D721Med (cell line): ENCODE data around the gene ZNF513.
"Not testable (repeated sequence)": the region's sequence is repeated elsewhere in the genome, so short reads cannot be mapped to it uniquely, and the experiment has no call there.

Source experiments
- DNase-seq: peaks from one replicate; pipeline ENCODE4 v3.0.0; 2011; ENCODE audit warnings: low spot score; ENCODE audit not compliant: insufficient read length
- FAIRE-seq: peaks from 2 replicates; lab custom pipeline; 2011; peaks lifted over from hg19 to GRCh38; lab: Jason Lieb, UNC
- TF ChIP-seq, protein P1 (sequence below): IDR thresholded peaks from 2 replicates; pipeline ENCODE4 v1.5.1; 2012; ENCODE audit warnings: mild to moderate bottlenecking, control low read depth; ENCODE audit not compliant: insufficient read depth; ENCODE audit errors: missing control alignments

The ZNF513 gene

GRCh38 chr2:27353762-27354596, 26.6 kb downstream of the ZNF513 start:
- TF ChIP-seq, protein P1, sequence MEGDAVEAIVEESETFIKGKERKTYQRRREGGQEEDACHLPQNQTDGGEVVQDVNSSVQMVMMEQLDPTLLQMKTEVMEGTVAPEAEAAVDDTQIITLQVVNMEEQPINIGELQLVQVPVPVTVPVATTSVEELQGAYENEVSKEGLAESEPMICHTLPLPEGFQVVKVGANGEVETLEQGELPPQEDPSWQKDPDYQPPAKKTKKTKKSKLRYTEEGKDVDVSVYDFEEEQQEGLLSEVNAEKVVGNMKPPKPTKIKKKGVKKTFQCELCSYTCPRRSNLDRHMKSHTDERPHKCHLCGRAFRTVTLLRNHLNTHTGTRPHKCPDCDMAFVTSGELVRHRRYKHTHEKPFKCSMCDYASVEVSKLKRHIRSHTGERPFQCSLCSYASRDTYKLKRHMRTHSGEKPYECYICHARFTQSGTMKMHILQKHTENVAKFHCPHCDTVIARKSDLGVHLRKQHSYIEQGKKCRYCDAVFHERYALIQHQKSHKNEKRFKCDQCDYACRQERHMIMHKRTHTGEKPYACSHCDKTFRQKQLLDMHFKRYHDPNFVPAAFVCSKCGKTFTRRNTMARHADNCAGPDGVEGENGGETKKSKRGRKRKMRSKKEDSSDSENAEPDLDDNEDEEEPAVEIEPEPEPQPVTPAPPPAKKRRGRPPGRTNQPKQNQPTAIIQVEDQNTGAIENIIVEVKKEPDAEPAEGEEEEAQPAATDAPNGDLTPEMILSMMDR = no peak
- FAIRE-seq (no peak), DNase-seq (no peak)

- FAIRE-seq, DNase-seq: not testable (repeated sequence)
Observed at GRCh38 chr2:27353386-27353761, 27.2 kb downstream of the ZNF513 start.

GRCh38 chr2:27351802-27352598, 28.5 kb downstream of the ZNF513 start:
- FAIRE-seq (no peak), DNase-seq (no peak)
- TF ChIP-seq, protein P1 = no peak

- TF ChIP-seq, protein P1 = no peak
- FAIRE-seq (no peak), DNase-seq (no peak)
Observed at GRCh38 chr2:27350106-27350693, 30.3 kb downstream of the ZNF513 start.

DNA sequence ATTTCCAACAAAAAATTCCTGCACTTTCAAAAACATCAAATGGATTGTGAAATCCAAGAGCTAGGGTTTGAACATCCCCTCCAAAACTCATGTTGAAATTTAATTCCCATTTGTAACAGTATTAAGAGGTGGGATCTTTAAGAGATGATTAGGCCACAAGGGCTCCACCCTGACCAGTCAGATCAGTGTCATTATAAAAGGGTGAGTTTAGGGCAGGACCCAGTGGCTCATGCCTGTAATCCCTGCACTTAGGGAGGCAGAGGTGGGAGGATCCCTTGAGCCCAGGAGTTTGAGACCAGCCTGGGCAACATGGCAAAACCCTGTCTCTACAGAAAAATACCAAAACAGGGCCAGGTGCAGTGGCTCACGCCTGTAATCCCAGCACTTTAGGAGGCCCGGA, 32.9 kb downstream of the ZNF513 start:
- no peak for FAIRE-seq
- TF ChIP-seq, protein P1 = no peak
- no peak for DNase-seq

DNA sequence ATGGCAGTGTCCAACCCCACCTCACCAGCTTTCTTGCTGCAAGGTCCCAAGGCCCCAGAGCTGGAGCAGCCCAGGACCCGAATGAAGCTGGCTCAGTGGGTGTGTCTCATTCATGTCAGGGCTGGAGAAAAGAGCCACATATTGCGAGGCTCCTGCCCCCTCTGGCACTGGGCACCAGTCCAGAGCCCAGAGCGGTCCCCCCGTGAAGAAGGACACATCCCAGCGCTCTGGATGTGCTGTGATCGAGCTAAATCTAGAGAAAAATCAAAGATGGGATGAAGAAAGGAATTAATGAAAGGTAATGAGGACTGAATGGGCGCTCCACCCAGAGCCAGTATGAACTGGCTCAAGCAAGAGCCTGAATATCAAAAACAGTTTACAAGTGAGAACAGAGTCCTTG, 44.4 kb downstream of the ZNF513 start:
- DNase-seq = no peak
- TF ChIP-seq, protein P1 = no peak
- FAIRE-seq = no peak

DNA sequence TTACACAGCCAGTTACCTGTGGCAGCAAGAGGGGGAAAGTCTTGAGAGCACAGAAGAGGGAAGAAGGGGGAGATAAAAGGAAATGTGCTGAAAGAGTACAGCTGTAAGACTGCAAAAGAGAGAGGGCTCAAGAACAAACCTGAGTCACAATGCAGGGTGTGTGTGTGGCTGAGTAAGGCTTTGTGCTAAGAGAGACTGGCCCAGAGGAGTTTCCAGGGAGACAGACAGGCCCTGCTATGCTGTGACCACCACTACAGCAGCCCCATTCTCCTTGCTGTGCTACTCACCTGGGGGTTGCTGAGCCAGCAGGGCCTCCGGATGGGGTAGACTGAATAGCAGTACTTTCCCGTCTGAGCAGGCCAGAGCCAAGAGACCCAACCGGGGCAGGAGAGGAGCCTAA, 45.2 kb downstream of the ZNF513 start:
- DNase-seq = no peak
- TF ChIP-seq, protein P1 = no peak
- FAIRE-seq = no peak
